Natural killer cell (primary cell): Measurements from ENCODE around the gene INPP1. TPM values are rescaled to one million over a fixed set of nuclear protein-coding genes. Genes with fewer than 3 reads are reported as not detected.
A peak's percentile ranks its signal among the peaks of the same experiment; 100 is the strongest.

ENCODE experiments used
- ATAC-seq, 3 donors: fragments of 150-1000 bp in 2 of 3; fragments of 200-7000 bp in 1 of 3; cut with Tn5 transposase; 1 replicate in 1 of 3; 2 replicates in 2 of 3; pipeline ENCODE4 v1.10.0; 2021; ENCODE audit warnings: mild to moderate bottlenecking in 2 of 3, moderate library complexity in 2 of 3
- DNase-seq, 2 donors: peaks; one replicate each; pipeline versions ENCODE4 v3.0.0 to v3.0.0-alpha.2; 2013 to 2021; ENCODE audit warnings: mixed read lengths in 1 of 2
- H3K27ac ChIP-seq: one replicate; pipeline ENCODE4 v1.5.1; 2013; ENCODE audit warnings: mild to moderate bottlenecking, low read length
- H3K27me3 ChIP-seq: one replicate; pipeline ENCODE4 v1.6.1; 2013; ENCODE audit warnings: low read length; ENCODE audit not compliant: control insufficient read depth, insufficient read depth
- H3K36me3 ChIP-seq: one replicate; pipeline ENCODE4 v1.6.1; 2013; ENCODE audit warnings: low read length; ENCODE audit not compliant: control insufficient read depth, insufficient read depth
- H3K4me1 ChIP-seq: one replicate; pipeline ENCODE4 v1.6.1; 2013; ENCODE audit warnings: low read length; ENCODE audit not compliant: control insufficient read depth, insufficient read depth
- H3K4me3 ChIP-seq: one replicate; pipeline ENCODE4 v1.5.1; 2013; ENCODE audit warnings: low read length
- H3K9me3 ChIP-seq: one replicate; pipeline ENCODE4 v1.6.1; 2013; ENCODE audit warnings: low read length; ENCODE audit not compliant: control insufficient read depth, insufficient read depth
- H3K27ac Mint-ChIP-seq, 2 donors: one replicate each; pipeline ENCODE4 v1.8.0; 2022; ENCODE audit warnings: mild to moderate bottlenecking in 2 of 2, mixed read lengths in 2 of 2, moderate library complexity in 1 of 2
- H3K27me3 Mint-ChIP-seq, 2 donors: one replicate each; pipeline ENCODE4 v1.8.0; 2022; ENCODE audit warnings: low read depth in 2 of 2, mixed read lengths in 2 of 2
- H3K36me3 Mint-ChIP-seq: one replicate; pipeline ENCODE4 v1.8.0; 2022; ENCODE audit warnings: mixed read lengths
- H3K4me1 Mint-ChIP-seq, 2 donors: one replicate each; pipeline ENCODE4 v1.8.0; 2022; ENCODE audit warnings: mixed read lengths in 2 of 2
- H3K4me3 Mint-ChIP-seq: one replicate; pipeline ENCODE4 v1.8.0; 2022; ENCODE audit warnings: mild to moderate bottlenecking, moderate library complexity, mixed read lengths
- H3K9me3 Mint-ChIP-seq, 2 donors: one replicate each; pipeline ENCODE4 v1.8.0; 2022; ENCODE audit warnings: mixed read lengths in 2 of 2
- CTCF ChIP-seq: fragments of 200-600 bp; IDR thresholded peaks from one replicate; pipeline ENCODE4 v1.8.0; 2022; ENCODE audit warnings: antibody characterized with exemption
- WGBS: methylation state at CpG from one replicate; pipeline ENCODE4 v1.1.7; 2013; ENCODE audit warnings: missing lambda C conversion rate; ENCODE audit not compliant: insufficient coverage; 5-methylcytosine and 5-hydroxymethylcytosine counted together
- intact Hi-C: fragments of 100-400 bp; cut with micrococcal nuclease; formaldehyde crosslinking; loops from one replicate; pipeline ENCODE4 v1.14.2; 2022
- total RNA-seq, 4 donors: library from RNA; stranded (reverse); fragments of 120-200 nt in 1 of 4; gene quantifications; one replicate each; pipeline versions ENCODE4 v1.2.3 to v1.2.4, GENCODE V29; 2013 to 2022

INPP1 gene
- total RNA-seq, 3 donors from 2014 or later (not counting 1 experiment from before 2014, with no cell fraction given) = 9.5 to 16.7 (median 9.6) TPM

GRCh38 chr2:190351955-190352354 lies 8.6 kb downstream of the INPP1 start:
- Histone ChIP-seq H3K4me1 (peaks cover 5% of the 10 kb centered on the region), H3K27me3 (no peaks in the 10 kb centered on the region), H3K9me3 (no peaks in the 10 kb centered on the region), H3K27ac (no peak overlapping the region), H3K4me3 (no peak overlapping the region), H3K36me3 (peaks cover 2% of the 10 kb centered on the region)
- Mint-ChIP-seq H3K4me3 (no peak overlapping the region), H3K36me3 (no peaks in the 10 kb centered on the region), H3K27ac (peak overlapping the region in 1 of 2 donors; percentile 11), H3K4me1 (peaks cover 22 to 32% of the 10 kb centered on the region in 2 donors), H3K9me3 (no peaks in the 10 kb centered on the region), H3K27me3 (no peaks in the 10 kb centered on the region)
- ATAC-seq (no peak), DNase-seq (no peak)
- intact Hi-C loops = no loop called here
- 90% methylated on average over 3 of the region's 3 CpGs for WGBS
- TF ChIP-seq CTCF = no peak

GRCh38 chr2:190352668-190353536 lies 9.5 kb downstream of the INPP1 start:
- H3K9me3 Mint-ChIP-seq = no peaks in the 10 kb centered on the region
- Histone ChIP-seq H3K4me1 (peaks cover 5% of the 10 kb centered on the region), H3K9me3 (no peaks in the 10 kb centered on the region), H3K27me3 (no peaks in the 10 kb centered on the region), H3K4me3 (no peak overlapping the region), H3K36me3 (peaks cover 2% of the 10 kb centered on the region), H3K27ac (no peak overlapping the region)
- DNase-seq = no peak
- no peaks in the 10 kb centered on the region for H3K36me3 Mint-ChIP-seq
- H3K4me3 Mint-ChIP-seq = no peak overlapping the region
- no peak for TF ChIP-seq CTCF
- H3K27me3 Mint-ChIP-seq = no peaks in the 10 kb centered on the region
- peaks cover 22 to 32% of the 10 kb centered on the region in 2 donors for H3K4me1 Mint-ChIP-seq
- peak; percentile 62 to 72 (median 66) for ATAC-seq
- 85% methylated on average over 8 of the region's 8 CpGs for WGBS
- peak overlapping the region; percentile 76 to 79 for H3K27ac Mint-ChIP-seq
- intact Hi-C loops = no loop called here

GRCh38 chr2:190353537-190353899 lies 10.1 kb downstream of the INPP1 start:
- Mint-ChIP-seq H3K9me3 (no peaks in the 10 kb centered on the region), H3K36me3 (no peaks in the 10 kb centered on the region), H3K27me3 (no peaks in the 10 kb centered on the region), H3K4me3 (no peak overlapping the region), H3K4me1 (peaks cover 22 to 29% of the 10 kb centered on the region in 2 donors), H3K27ac (peak overlapping the region; percentile 76 to 79)
- Histone ChIP-seq H3K9me3 (no peaks in the 10 kb centered on the region), H3K4me3 (no peak overlapping the region), H3K36me3 (peaks cover 2% of the 10 kb centered on the region), H3K4me1 (peaks cover 5% of the 10 kb centered on the region), H3K27ac (no peak overlapping the region), H3K27me3 (no peaks in the 10 kb centered on the region)
- ATAC-seq (no peak), DNase-seq (no peak)
- intact Hi-C loops = no loop called here
- TF ChIP-seq CTCF = no peak
